HepG2 (cell line): Measurements from ENCODE around the gene PLCB1. TPM values are rescaled to one million over a fixed set of nuclear protein-coding genes. Genes with fewer than 3 reads are reported as not detected.

Experiments used
- ATAC-seq: fragments of 200-7000 bp; cut with Tn5 transposase; 3 replicates; pipeline ENCODE4 v1.9.1; 2020; ENCODE audit warnings: mild to moderate bottlenecking, moderate library complexity
- BruUV-seq: library from RNA; stranded (reverse); fragments of 400-500 nt; replicated peaks from 2 replicates; lab custom pipeline; 2021; lab: Mats Ljungman, UMichigan
- CTCF ChIA-PET: fragments of 300-600 bp; formaldehyde crosslinking; extraction: SDS; loops from one replicate; lab custom pipeline; 2021; ENCODE audit warnings: low total read pairs, inconsistent platforms, low intra/inter-chr PET ratio; lab: Yijun Ruan, JAX
- POLR2A ChIA-PET: fragments of 350-600 bp; sonication (Branson Sonifier 250); formaldehyde crosslinking; loops from one replicate; lab custom pipeline; 2020; ENCODE audit warnings: antibody characterized with exemption, inconsistent platforms; lab: Yijun Ruan, JAX
- DNase-seq: peaks from one replicate; pipeline ENCODE4 v3.0.0-alpha.2; 2015; ENCODE audit warnings: low spot score
- FAIRE-seq: peaks from 3 replicates; lab custom pipeline; 2011; peaks lifted over from hg19 to GRCh38; lab: Jason Lieb, UNC
- H2AFZ ChIP-seq: one replicate; pipeline ENCODE4 v1.6.1; 2011; ENCODE audit warnings: low read length, inconsistent platforms
- H3K27ac ChIP-seq: fragments of 300-600 bp; 3 replicates; pipeline ENCODE4 v1.8.0; 2011; ENCODE audit warnings: mixed run types, mild to moderate bottlenecking, mixed read lengths, low read length, inconsistent platforms; ENCODE audit not compliant: insufficient read depth; ENCODE audit errors: extremely low read length
- H3K27me3 ChIP-seq, 2 experiments: fragments of 200-600 bp in 1 of 2; 2 replicates in 1 of 2; 3 replicates in 1 of 2; pipeline versions ENCODE4 v1.6.0 to v1.8.0; 2011; ENCODE audit warnings: low read length in 2 of 2, mild to moderate bottlenecking in 2 of 2, moderate library complexity in 2 of 2, inconsistent platforms in 1 of 2; ENCODE audit not compliant: insufficient read depth in 2 of 2, control insufficient read depth in 1 of 2
- H3K36me3 ChIP-seq, 2 experiments: fragments of 200-600 bp in 1 of 2; replicated peaks in 1 of 2; 2 replicates in 1 of 2; 3 replicates in 1 of 2; pipeline versions ENCODE4 v1.5.1 to v1.8.0; 2011; ENCODE audit warnings: low read length in 2 of 2, inconsistent platforms in 1 of 2; ENCODE audit not compliant: insufficient read depth in 2 of 2, control insufficient read depth in 1 of 2
- H3K4me1 ChIP-seq: 2 replicates; pipeline ENCODE4 v1.5.1; 2012; ENCODE audit warnings: low read length, inconsistent platforms; ENCODE audit not compliant: insufficient read depth
- H3K4me2 ChIP-seq: 2 replicates; pipeline ENCODE4 v1.6.0; 2011; ENCODE audit warnings: low read depth, low read length, inconsistent platforms
- H3K4me3 ChIP-seq, 3 experiments: fragments of 200-600 bp in 1 of 3; sonication (generic), shearing (Covaris generic) in 1 of 3; replicated peaks in 1 of 3; 2 replicates each; pipeline ENCODE4 v1.5.1; 2011 to 2016; ENCODE audit warnings: low read length in 3 of 3, inconsistent platforms in 2 of 3, low read depth in 2 of 3, mild to moderate bottlenecking in 2 of 3, control low read depth in 1 of 3, mixed read lengths in 1 of 3; ENCODE audit not compliant: insufficient read depth in 1 of 3
- H3K79me2 ChIP-seq: one replicate; pipeline ENCODE4 v1.6.1; 2011; ENCODE audit warnings: low read length, inconsistent platforms; ENCODE audit not compliant: insufficient read depth
- H3K9ac ChIP-seq: 2 replicates; pipeline ENCODE4 v1.6.0; 2011; ENCODE audit warnings: mild to moderate bottlenecking, low read depth, low read length, inconsistent platforms; ENCODE audit not compliant: insufficient read depth
- H3K9me3 ChIP-seq: 2 replicates; pipeline ENCODE4 v1.5.1; 2012; ENCODE audit warnings: mild to moderate bottlenecking, low read length
- H4K20me1 ChIP-seq: 2 replicates; pipeline ENCODE4 v1.6.0; 2011; ENCODE audit warnings: inconsistent platforms, mild to moderate bottlenecking, low read length, moderate library complexity; ENCODE audit not compliant: insufficient read depth
- CBFB ChIP-seq: sonication (generic); formaldehyde crosslinking; IDR thresholded peaks from 2 replicates; pipeline ENCODE4 v1.4.0; 2020; ENCODE audit warnings: missing genetic modification reagents
- CC2D1A ChIP-seq: sonication (generic); formaldehyde crosslinking; IDR thresholded peaks from 2 replicates; pipeline ENCODE4 v1.8.1; 2023; ENCODE audit warnings: mild to moderate bottlenecking, missing genetic modification reagents
- IRX3 ChIP-seq: sonication (generic); formaldehyde crosslinking; IDR thresholded peaks from 2 replicates; pipeline ENCODE4 v1.8.1; 2023; ENCODE audit warnings: mild to moderate bottlenecking, low read depth, missing genetic modification reagents, borderline replicate concordance
- MAFK ChIP-seq, 2 experiments: IDR thresholded peaks in 1 of 2; conservative IDR thresholded peaks in 1 of 2; 2 replicates each; pipeline ENCODE4 v1.6.1; 2011; ENCODE audit warnings: improper control_type of control experiment in 2 of 2, low read length in 2 of 2
- PAWR ChIP-seq: sonication (generic); formaldehyde crosslinking; IDR thresholded peaks from 2 replicates; pipeline ENCODE4 v1.4.0; 2020; ENCODE audit warnings: missing genetic modification reagents, mild to moderate bottlenecking, borderline replicate concordance
- POLR2AphosphoS2 ChIP-seq: IDR thresholded peaks from 2 replicates; pipeline ENCODE4 v1.6.1; 2011; ENCODE audit warnings: low read depth, low read length, improper control_type of control experiment
- SOX13 ChIP-seq, 3 experiments: fragments of 450-650 bp in 1 of 3; sonication (generic) in 1 of 3; formaldehyde crosslinking in 1 of 3; IDR thresholded peaks in 2 of 3; conservative IDR thresholded peaks in 1 of 3; 2 replicates each; pipeline versions ENCODE4 v1.5.0 to v1.6.1; 2016 to 2020; ENCODE audit warnings: antibody characterized with exemption in 1 of 3, mild to moderate bottlenecking in 1 of 3, missing compliant biosample characterization in 1 of 3, missing genetic modification reagents in 1 of 3, moderate library complexity in 1 of 3
- THAP7 ChIP-seq: sonication (generic); formaldehyde crosslinking; IDR thresholded peaks from 2 replicates; pipeline ENCODE4 v1.8.1; 2023; ENCODE audit warnings: mild to moderate bottlenecking, missing genetic modification reagents
- ZHX1 ChIP-seq: sonication (generic); formaldehyde crosslinking; IDR thresholded peaks from 2 replicates; pipeline ENCODE4 v1.8.1; 2022; ENCODE audit warnings: low read depth, mild to moderate bottlenecking, missing genetic modification reagents
- ZNF34 ChIP-seq: sonication (generic); formaldehyde crosslinking; IDR thresholded peaks from 2 replicates; pipeline ENCODE4 v1.4.0; 2020; ENCODE audit warnings: mild to moderate bottlenecking, missing genetic modification reagents, borderline replicate concordance
- ZNF441 ChIP-seq: sonication (generic); formaldehyde crosslinking; IDR thresholded peaks from 2 replicates; pipeline ENCODE4 v1.7.0; 2021; ENCODE audit warnings: missing genetic modification reagents, borderline replicate concordance
- WGBS: methylation state at CpG from one replicate; pipeline ENCODE4 v1.1.6; 2017; ENCODE audit warnings: low lambda C conversion rate; 5-methylcytosine and 5-hydroxymethylcytosine counted together
- in situ Hi-C: cut with HindIII; loops from 2 replicates; pipeline ENCODE4 v1.10.0; 2017; ENCODE audit warnings: low pct_unique_long_range_greater_than_20kb; ENCODE audit not compliant: extremely low pct_ligation_motif_present
- intact Hi-C: fragments of 100-400 bp; cut with micrococcal nuclease; formaldehyde crosslinking; loops from one replicate; pipeline ENCODE4 v1.10.0; 2022; ENCODE audit not compliant: unreplicated experiment
- polyA plus RNA-seq, 8 experiments: library from polyadenylated mRNA; depleted of rRNA in 3 of 8; stranded (reverse) in 7 of 8; unstranded in 1 of 8; fragments of >200 nt; fragmentation: Illumina TruSeq in 4 of 8; extraction: Trizol in 4 of 8; gene quantifications; 2 replicates each; pipeline versions ENCODE4 v1.2.1 to v1.2.3, GENCODE V29; 2011 to 2016; ENCODE audit warnings: low read depth in 4 of 8, missing spikeins in 1 of 8, mixed read lengths in 1 of 8; ENCODE audit not compliant: insufficient read depth in 1 of 8
- total RNA-seq, 5 experiments: library from RNA; depleted of rRNA; stranded (reverse); fragments of >200 nt; fragmentation: Illumina TruSeq; extraction: Trizol; gene quantifications; 2 replicates each; pipeline ENCODE4 v1.2.3, GENCODE V29; 2016; ENCODE audit warnings: low read depth in 1 of 5

PLCB1 gene
- total and polyA plus RNA-seq, 2 of the 13 experiments (the other 11 are each of a cell fraction or from before 2014, with no cell fraction given) = 42.4 to 55.9 TPM

- Histone ChIP-seq H3K4me1 (no peaks in the 10 kb centered on the region), H3K27me3 (no peaks in the 10 kb centered on the region)
- intact Hi-C loops (loop anchor here (5.0 to 10.0 kb wide), 2 partner anchors 210 to 408 kb away; no protein-coding TSS in a partner anchor), in situ Hi-C loops (no loop called here)
- ATAC-seq (no peak), DNase-seq (no peak)
- WGBS = 85% methylated on average over 5 of the region's 5 CpGs
- TF ChIP-seq ZNF34 (no peak), SOX13 (IDR thresholded peaks at IDR 0.05) (no peak), SOX13 (CRISPR knock-in tag; conservative IDR thresholded peaks at IDR 0.05 in 1 of 2, IDR thresholded peaks at IDR 0.05 in 1 of 2) (peak in 1 of 2 experiments; percentile 17; a peak in 1 of 4 replicates)
- TF ChIP-seq, all 625 proteins: peak for 1
- ChIA-PET CTCF (no interaction called here), POLR2A (no interaction called here)
- Histone ChIP-seq H2AFZ (no peak overlapping the region), H3K79me2 (no peaks in the 10 kb centered on the region), H3K4me2 (no peak overlapping the region), H3K9ac (no peak overlapping the region), H3K36me3 (no peaks in the 10 kb centered on the region), H3K9me3 (no peaks in the 10 kb centered on the region), H3K27ac (no peak overlapping the region), H3K4me3 (no peak overlapping the region), H4K20me1 (no peaks in the 10 kb centered on the region)
- no TSS peak for BruUV-seq
- no peak for FAIRE-seq
Observed at GRCh38 chr20:8524101-8525016, 392.3 kb downstream of the PLCB1 start.

DNA sequence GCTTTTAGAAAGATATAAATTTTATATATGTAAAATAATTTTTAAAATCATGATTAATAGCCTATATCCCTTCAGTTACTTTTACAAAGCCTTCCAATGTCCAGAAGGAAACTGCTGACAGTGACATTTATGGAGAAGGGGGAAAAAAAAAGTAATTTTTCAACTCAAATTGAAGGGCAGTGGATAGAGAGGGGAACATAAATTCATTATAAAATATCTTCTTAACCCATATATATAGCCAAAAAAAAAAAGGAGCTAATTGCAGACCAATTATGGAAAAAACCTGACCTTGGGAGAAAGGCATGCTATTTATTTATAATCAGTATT, 392.9 kb downstream of the PLCB1 start:
- H3K4me1 ChIP-seq = no peaks in the 10 kb centered on the region
- no peak overlapping the region for H3K9ac ChIP-seq
- H3K4me3 ChIP-seq = no peak overlapping the region
- H4K20me1 ChIP-seq = no peaks in the 10 kb centered on the region
- no peak overlapping the region for H2AFZ ChIP-seq
- FAIRE-seq (no peak), ATAC-seq (no peak), DNase-seq (no peak)
- in situ Hi-C loops (no loop called here), intact Hi-C loops (loop anchor here (10.0 kb wide), 1 partner anchor 210 kb away; no protein-coding TSS in a partner anchor)
- CTCF ChIA-PET = no interaction called here
- H3K9me3 ChIP-seq = no peaks in the 10 kb centered on the region
- no peak overlapping the region for H3K4me2 ChIP-seq
- no TSS peak for BruUV-seq
- H3K27ac ChIP-seq = no peak overlapping the region
- H3K36me3 ChIP-seq = no peaks in the 10 kb centered on the region
- no peaks in the 10 kb centered on the region for H3K79me2 ChIP-seq
- no peaks in the 10 kb centered on the region for H3K27me3 ChIP-seq
- POLR2A ChIA-PET = no interaction called here
- TF ChIP-seq CBFB (CRISPR knock-in tag) (no peak), MAFK (conservative IDR thresholded peaks at IDR 0.05 in 1 of 2, IDR thresholded peaks at IDR 0.05 in 1 of 2; ENCODE audit: low read length in 2 of 2) (peak; percentile 93 to 97), THAP7 (no peak), CC2D1A (no peak), ZNF441 (CRISPR knock-in tag) (no peak), ZHX1 (CRISPR knock-in tag) (no peak), PAWR (no peak), POLR2AphosphoS2 (no peak), IRX3 (no peak)
